HG03520 (cell line): Measurements from ENCODE around the gene SLC1A2.

Experiments used
- ATAC-seq: cut with Tn5 transposase; IDR thresholded peaks from one replicate; pipeline ENCODE4 v1.9.1; 2021; ENCODE audit warnings: mild to moderate bottlenecking, moderate library complexity; ENCODE audit not compliant: unreplicated experiment

Gene SLC1A2

GRCh38 chr11:35247863-35248262 lies 171.5 kb downstream of the SLC1A2 start:
- no peak for ATAC-seq

GRCh38 chr11:35247428-35247827 lies 171.9 kb downstream of the SLC1A2 start:
- no peak for ATAC-seq

GRCh38 chr11:35246745-35247144 lies 172.6 kb downstream of the SLC1A2 start:
- ATAC-seq: no peak

GRCh38 chr11:35245786-35246185 lies 173.6 kb downstream of the SLC1A2 start:
- no peak for ATAC-seq

GRCh38 chr11:35245056-35245455 lies 174.3 kb downstream of the SLC1A2 start:
- ATAC-seq: no peak

GRCh38 chr11:35243774-35244173 lies 175.6 kb downstream of the SLC1A2 start:
- ATAC-seq: no peak

GRCh38 chr11:35242412-35243242 lies 176.7 kb downstream of the SLC1A2 start:
- no peak for ATAC-seq

- no peak for ATAC-seq
Measured at GRCh38 chr11:35241531-35241930, 177.8 kb downstream of the SLC1A2 start.

GRCh38 chr11:35241083-35241482 lies 178.3 kb downstream of the SLC1A2 start:
- no peak for ATAC-seq

- no peak for ATAC-seq
Measured at GRCh38 chr11:35239471-35240075, 179.8 kb downstream of the SLC1A2 start.

GRCh38 chr11:35238882-35239281 lies 180.5 kb downstream of the SLC1A2 start:
- no peak for ATAC-seq

- no peak for ATAC-seq
Measured at GRCh38 chr11:35237860-35238715, 181.3 kb downstream of the SLC1A2 start.

GRCh38 chr11:35237351-35237750 lies 182.0 kb downstream of the SLC1A2 start:
- no peak for ATAC-seq

GRCh38 chr11:35236667-35237003 lies 182.7 kb downstream of the SLC1A2 start:
- ATAC-seq: no peak

GRCh38 chr11:35235936-35236666 lies 183.3 kb downstream of the SLC1A2 start:
- ATAC-seq: no peak

- ATAC-seq: no peak
Measured at GRCh38 chr11:35235498-35235897, 183.9 kb downstream of the SLC1A2 start.

GRCh38 chr11:35235157-35235468 lies 184.2 kb downstream of the SLC1A2 start:
- ATAC-seq: no peak

GRCh38 chr11:35234460-35235156 lies 184.8 kb downstream of the SLC1A2 start:
- no peak for ATAC-seq

- no peak for ATAC-seq
Measured at GRCh38 chr11:35233518-35233917, 185.8 kb downstream of the SLC1A2 start.

GRCh38 chr11:35232891-35233330 lies 186.4 kb downstream of the SLC1A2 start:
- ATAC-seq: no peak
